Measurements from ENCODE around the gene TSC22D2. TPM values are rescaled to one million over a fixed set of nuclear protein-coding genes. Genes with fewer than 3 reads are reported as not detected.

TSC22D2 gene
- total RNA-seq, 1 donor from 2014 or later = 116 TPM

Other genes with a start within 250 kb of the TSC22D2 start
- gene SERP1, start 138.2 kb downstream of the TSC22D2 start, total RNA-seq = 119 and 131 TPM in 2 replicates
- gene EIF2A, start 138.5 kb downstream of the TSC22D2 start, total RNA-seq = 64.2 and 69.9 TPM in 2 replicates
- gene SELENOT, start 195.0 kb downstream of the TSC22D2 start, total RNA-seq = 130 and 132 TPM in 2 replicates